ENCODE data around the gene TNFRSF1A.

TNFRSF1A gene

DNA sequence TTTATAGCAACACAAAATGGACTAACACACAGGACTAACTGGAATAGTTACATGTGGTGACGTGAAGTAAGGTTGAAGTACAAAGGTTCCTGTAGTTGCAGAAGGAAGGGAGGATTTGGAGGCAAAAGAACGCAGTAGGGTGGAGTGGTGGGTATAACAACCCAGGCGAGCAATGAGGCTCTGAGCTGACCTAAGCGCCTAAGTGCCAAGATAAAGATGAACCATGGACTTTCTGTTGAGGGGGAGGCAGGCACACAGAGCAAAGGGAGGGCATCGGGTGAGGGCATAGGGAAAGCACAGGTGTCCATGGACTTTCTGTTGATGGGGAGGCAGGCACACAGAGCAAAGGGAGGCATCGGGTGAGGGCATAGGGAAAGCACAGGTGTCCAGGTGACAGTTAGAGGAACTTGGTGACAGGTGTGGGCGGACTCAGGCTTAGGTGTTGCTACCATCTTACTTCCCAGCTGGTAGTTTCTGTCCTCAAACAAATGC, 18.2 kb upstream of the TNFRSF1A start:
- H3K27ac Mint-ChIP-seq (ENCODE audit: low read depth) = peak overlapping the region; percentile 25
- DNase-seq (ENCODE audit: low spot score in 2 of 2) (no peak), ATAC-seq (replicated peaks; ENCODE audit: extremely low read depth, poor library complexity, severe bottlenecking) (no peak)
- H3K9me3 Mint-ChIP-seq = no peaks in the 10 kb centered on the region
- peaks cover 44% of the 10 kb centered on the region for H3K4me1 Mint-ChIP-seq
- peaks cover 2% of the 10 kb centered on the region for H3K36me3 Mint-ChIP-seq (ENCODE audit: insufficient read depth)
- H3K27me3 Mint-ChIP-seq = no peaks in the 10 kb centered on the region
- H3K4me3 Mint-ChIP-seq = no peak overlapping the region

DNA sequence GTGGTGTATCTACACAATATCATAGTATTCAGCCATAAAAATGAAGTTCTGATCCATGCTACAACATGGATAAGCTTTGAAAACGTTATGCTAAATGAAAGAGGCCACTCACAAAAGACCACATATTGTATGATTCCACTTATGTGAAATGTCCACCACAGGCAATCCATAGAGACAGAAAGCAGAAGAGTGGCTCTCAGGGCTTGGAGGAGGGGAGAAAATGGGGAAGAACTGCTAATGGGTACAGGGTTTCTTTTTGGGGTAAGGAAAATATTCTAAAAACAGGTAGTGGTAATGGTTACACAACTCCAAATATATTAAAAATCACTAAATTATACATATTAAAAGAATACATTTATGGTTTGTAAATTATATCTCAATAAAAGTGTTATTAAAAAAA, 17.0 kb upstream of the TNFRSF1A start:
- Mint-ChIP-seq H3K4me1 (peaks cover 45% of the 10 kb centered on the region), H3K27me3 (no peaks in the 10 kb centered on the region), H3K27ac (ENCODE audit: low read depth) (no peak overlapping the region), H3K9me3 (no peaks in the 10 kb centered on the region), H3K4me3 (no peak overlapping the region), H3K36me3 (ENCODE audit: insufficient read depth) (peaks cover 2% of the 10 kb centered on the region)
- no peak for ATAC-seq (replicated peaks; ENCODE audit: extremely low read depth, poor library complexity, severe bottlenecking)
- DNase-seq (ENCODE audit: low spot score in 2 of 2) = no peak

GRCh38 chr12:6356374-6356820, 14.5 kb upstream of the TNFRSF1A start:
- Mint-ChIP-seq H3K9me3 (no peaks in the 10 kb centered on the region), H3K27me3 (no peaks in the 10 kb centered on the region), H3K27ac (ENCODE audit: low read depth) (no peak overlapping the region), H3K4me1 (peaks cover 44% of the 10 kb centered on the region), H3K4me3 (no peak overlapping the region), H3K36me3 (ENCODE audit: insufficient read depth) (no peaks in the 10 kb centered on the region)
- no peak for DNase-seq (ENCODE audit: low spot score in 2 of 2)
- ATAC-seq (replicated peaks; ENCODE audit: extremely low read depth, poor library complexity, severe bottlenecking) = no peak

- no peak for DNase-seq (ENCODE audit: low spot score in 2 of 2)
- peaks cover 39% of the 10 kb centered on the region for H3K4me1 Mint-ChIP-seq
- no peaks in the 10 kb centered on the region for H3K36me3 Mint-ChIP-seq (ENCODE audit: insufficient read depth)
- no peaks in the 10 kb centered on the region for H3K9me3 Mint-ChIP-seq
- ATAC-seq (replicated peaks; ENCODE audit: extremely low read depth, poor library complexity, severe bottlenecking) = no peak
- no peak overlapping the region for H3K4me3 Mint-ChIP-seq
- no peaks in the 10 kb centered on the region for H3K27me3 Mint-ChIP-seq
- no peak overlapping the region for H3K27ac Mint-ChIP-seq (ENCODE audit: low read depth)
These were observed 13.9 kb upstream of the TNFRSF1A start for GRCh38 chr12:6355491-6356373.

GRCh38 chr12:6354495-6355393, 12.9 kb upstream of the TNFRSF1A start:
- Mint-ChIP-seq H3K4me1 (peaks cover 31% of the 10 kb centered on the region), H3K4me3 (no peak overlapping the region), H3K9me3 (no peaks in the 10 kb centered on the region), H3K36me3 (ENCODE audit: insufficient read depth) (no peaks in the 10 kb centered on the region), H3K27me3 (no peaks in the 10 kb centered on the region), H3K27ac (ENCODE audit: low read depth) (no peak overlapping the region)
- no peak for ATAC-seq (replicated peaks; ENCODE audit: extremely low read depth, poor library complexity, severe bottlenecking)
- DNase-seq (ENCODE audit: low spot score in 2 of 2) = no peak

DNA sequence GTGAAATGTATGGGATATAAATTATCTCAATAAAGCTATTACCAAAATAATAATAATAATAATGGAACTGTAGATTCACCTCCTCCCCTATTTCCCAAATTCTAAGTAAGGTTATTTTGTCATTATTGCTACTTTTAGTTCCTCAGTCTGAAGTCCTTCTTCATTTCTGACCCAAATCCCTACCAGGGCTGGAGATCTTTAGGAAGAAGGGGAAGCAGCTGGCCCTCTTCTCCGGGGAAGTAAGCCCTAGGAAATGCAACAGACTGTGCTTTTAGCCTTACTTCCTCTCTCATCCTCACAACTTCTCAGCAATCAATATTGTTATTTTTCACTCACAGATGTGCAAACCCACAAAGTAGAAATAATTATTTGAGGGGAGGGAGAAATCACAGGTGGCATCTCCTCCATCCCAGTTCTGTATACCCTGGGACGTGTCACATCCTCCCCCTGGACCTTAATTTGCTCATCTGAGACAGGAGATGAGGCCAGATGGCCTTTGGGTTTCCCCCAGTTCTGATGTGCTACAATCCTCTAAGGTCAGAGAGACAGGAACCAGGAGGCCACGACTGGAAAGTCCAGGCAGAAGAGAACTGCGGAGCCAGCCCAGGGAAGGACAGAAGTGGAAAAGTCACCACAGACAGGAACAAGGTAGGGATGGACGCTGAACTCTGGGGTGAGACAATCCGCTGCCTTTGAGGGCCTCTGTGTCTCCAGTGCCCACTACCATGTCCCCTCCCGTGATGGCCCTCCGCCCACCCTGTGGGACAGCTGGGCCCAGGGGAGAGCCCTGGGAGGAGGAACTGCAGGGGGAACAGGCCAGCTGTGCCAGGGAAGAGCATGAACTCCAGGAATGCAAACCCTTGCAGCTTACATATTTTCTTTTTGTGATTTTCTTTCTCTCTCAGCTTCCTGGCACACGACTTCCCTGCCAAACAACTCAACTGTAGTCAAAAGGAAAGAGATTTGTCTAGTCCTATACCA, 10.6 kb upstream of the TNFRSF1A start:
- Mint-ChIP-seq H3K9me3 (no peaks in the 10 kb centered on the region), H3K4me3 (no peak overlapping the region), H3K27me3 (no peaks in the 10 kb centered on the region), H3K36me3 (ENCODE audit: insufficient read depth) (no peaks in the 10 kb centered on the region), H3K27ac (ENCODE audit: low read depth) (no peak overlapping the region), H3K4me1 (peaks cover 31% of the 10 kb centered on the region)
- no peak for DNase-seq (ENCODE audit: low spot score in 2 of 2)
- ATAC-seq (replicated peaks; ENCODE audit: extremely low read depth, poor library complexity, severe bottlenecking) = no peak

DNA sequence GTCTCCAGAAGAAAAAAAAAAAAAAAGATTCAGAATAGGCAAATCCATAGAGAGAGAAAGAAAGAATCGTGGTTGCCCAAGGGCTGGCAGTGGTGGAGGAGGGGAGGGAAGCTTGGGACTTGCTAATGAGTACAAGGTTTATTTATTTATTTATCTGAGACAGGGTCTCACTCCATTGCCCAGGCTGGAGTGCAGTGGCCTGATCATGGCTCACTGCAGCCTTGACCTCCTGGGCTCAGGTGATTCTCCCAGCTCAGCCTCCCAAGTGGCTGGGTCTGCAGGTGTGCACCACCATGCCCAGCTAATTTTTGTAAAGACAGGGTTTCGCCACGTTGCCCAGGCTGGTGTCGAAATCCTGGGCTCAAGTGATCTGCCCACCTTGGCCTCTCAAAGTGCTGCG, 9.7 kb upstream of the TNFRSF1A start:
- no peaks in the 10 kb centered on the region for H3K9me3 Mint-ChIP-seq
- no peak overlapping the region for H3K4me3 Mint-ChIP-seq
- no peak for ATAC-seq (replicated peaks; ENCODE audit: extremely low read depth, poor library complexity, severe bottlenecking)
- no peak for DNase-seq (ENCODE audit: low spot score in 2 of 2)
- no peak overlapping the region for H3K27ac Mint-ChIP-seq (ENCODE audit: low read depth)
- peaks cover 34% of the 10 kb centered on the region for H3K4me1 Mint-ChIP-seq
- H3K36me3 Mint-ChIP-seq (ENCODE audit: insufficient read depth) = no peaks in the 10 kb centered on the region
- H3K27me3 Mint-ChIP-seq = no peaks in the 10 kb centered on the region

GRCh38 chr12:6347367-6348338, 5.8 kb upstream of the TNFRSF1A start:
- no peak for ATAC-seq (replicated peaks; ENCODE audit: extremely low read depth, poor library complexity, severe bottlenecking)
- H3K4me1 Mint-ChIP-seq = peaks cover 45% of the 10 kb centered on the region

GRCh38 chr12:6346942-6347341, 5.1 kb upstream of the TNFRSF1A start:
- ATAC-seq (replicated peaks; ENCODE audit: extremely low read depth, poor library complexity, severe bottlenecking) (no peak), DNase-seq (ENCODE audit: low spot score in 2 of 2) (no peak)
- Mint-ChIP-seq H3K4me1 (peaks cover 48% of the 10 kb centered on the region), H3K27me3 (no peaks in the 10 kb centered on the region), H3K36me3 (ENCODE audit: insufficient read depth) (peaks cover 2% of the 10 kb centered on the region), H3K27ac (ENCODE audit: low read depth) (no peak overlapping the region), H3K4me3 (no peak overlapping the region), H3K9me3 (no peaks in the 10 kb centered on the region)

More at GRCh38 chr12:6347367-6348338, 5.8 kb upstream of the TNFRSF1A start:
- Mint-ChIP-seq H3K36me3 (ENCODE audit: insufficient read depth) (peaks cover 2% of the 10 kb centered on the region), H3K9me3 (no peaks in the 10 kb centered on the region), H3K4me3 (no peak overlapping the region), H3K27ac (ENCODE audit: low read depth) (no peak overlapping the region), H3K27me3 (no peaks in the 10 kb centered on the region)
- DNase-seq (ENCODE audit: low spot score in 2 of 2) = no peak

GRCh38 chr12:6346235-6346832, 4.5 kb upstream of the TNFRSF1A start:
- ATAC-seq (replicated peaks; ENCODE audit: extremely low read depth, poor library complexity, severe bottlenecking) = no peak
- no peak for DNase-seq (ENCODE audit: low spot score in 2 of 2)
- Mint-ChIP-seq H3K9me3 (no peaks in the 10 kb centered on the region), H3K27ac (ENCODE audit: low read depth) (no peak overlapping the region), H3K4me3 (peak overlapping the region; percentile 39), H3K36me3 (ENCODE audit: insufficient read depth) (peaks cover 6% of the 10 kb centered on the region), H3K4me1 (peaks cover 52% of the 10 kb centered on the region), H3K27me3 (no peaks in the 10 kb centered on the region)

Data from central memory CD8-positive, alpha-beta T cell (primary cell).